HG03175 (cell line): ENCODE results near the gene KIFC3.
A peak's percentile ranks its signal among the peaks of the same experiment; 100 is the strongest.
"Not testable (repeated sequence)": the region's sequence is repeated elsewhere in the genome, so short reads cannot be mapped to it uniquely, and the experiment has no call there.

Experiments
- ATAC-seq: cut with Tn5 transposase; IDR thresholded peaks from one replicate; pipeline ENCODE4 v1.9.1; 2021; ENCODE audit warnings: mild to moderate bottlenecking, moderate library complexity; ENCODE audit not compliant: unreplicated experiment

Gene KIFC3

GRCh38 chr16:57743458-57743857 is 58.8 kb downstream of the KIFC3 start:
- no peak for ATAC-seq

- no peak for ATAC-seq
These were observed 59.7 kb downstream of the KIFC3 start for GRCh38 chr16:57742543-57742942.

- no peak for ATAC-seq
These were observed 60.6 kb downstream of the KIFC3 start for GRCh38 chr16:57741660-57742191.

- no peak for ATAC-seq
These were observed 61.7 kb downstream of the KIFC3 start for GRCh38 chr16:57740423-57741071.

GRCh38 chr16:57739756-57740422 is 62.4 kb downstream of the KIFC3 start:
- no peak for ATAC-seq

- ATAC-seq = no peak
These were observed 63.4 kb downstream of the KIFC3 start for GRCh38 chr16:57738844-57739243.

- no peak for ATAC-seq
These were observed 65.6 kb downstream of the KIFC3 start for GRCh38 chr16:57736419-57737351.

GRCh38 chr16:57735755-57736418 is 66.4 kb downstream of the KIFC3 start, which contains the start of gene KATNB1:
Gene KATNB1, plus strand, starts transcription at chr16:57735770. Its CDS starts 1,474 bp downstream, at chr16:57737244.
- ATAC-seq = no peak

- ATAC-seq = peak; percentile 85
These were observed 67.2 kb downstream of the KIFC3 start for GRCh38 chr16:57734925-57735754.

GRCh38 chr16:57734308-57734924 is 67.9 kb downstream of the KIFC3 start:
- no peak for ATAC-seq

GRCh38 chr16:57732714-57733113 is 69.6 kb downstream of the KIFC3 start:
- no peak for ATAC-seq

- ATAC-seq = no peak
These were observed 70.3 kb downstream of the KIFC3 start for GRCh38 chr16:57732037-57732436.

GRCh38 chr16:57730771-57731730 is 71.2 kb downstream of the KIFC3 start:
- ATAC-seq = no peak

GRCh38 chr16:57729852-57730251 is 72.4 kb downstream of the KIFC3 start:
- not testable (repeated sequence) for ATAC-seq

GRCh38 chr16:57729182-57729484 is 73.2 kb downstream of the KIFC3 start:
- no peak for ATAC-seq

- no peak for ATAC-seq
These were observed 73.7 kb downstream of the KIFC3 start for GRCh38 chr16:57728336-57729181.

- ATAC-seq = no peak
These were observed 74.7 kb downstream of the KIFC3 start for GRCh38 chr16:57727610-57728009.
